NT2/D1 (cell line): ENCODE measurements around the gene TNFSF15.

Experiments used
- SUZ12 ChIP-seq: IDR thresholded peaks from 2 replicates; pipeline ENCODE4 v1.6.1; 2011; ENCODE audit not compliant: insufficient read length, insufficient read depth; ENCODE audit errors: extremely low read depth
- YY1 ChIP-seq: IDR thresholded peaks from 2 replicates; pipeline ENCODE4 v1.6.1; 2011; ENCODE audit not compliant: insufficient read length, insufficient read depth

- TF ChIP-seq YY1, result no peak
- TF ChIP-seq SUZ12, result no peak
These were observed 22.4 kb upstream of the TNFSF15 start for GRCh38 chr9:114828303-114828650.
